Vagina (tissue), 2 donors: ENCODE measurements around the gene DAPK2. TPM values are rescaled to one million over a fixed set of nuclear protein-coding genes. Genes with fewer than 3 reads are reported as not detected.

Experiments used
- DNase-seq, 2 donors: peaks; one replicate each; pipeline ENCODE4 v3.0.0-alpha.2; 2017; ENCODE audit errors: extremely low spot score in 2 of 2
- H3K27ac ChIP-seq: fragments of 200-600 bp; sonication (generic); one replicate; pipeline ENCODE4 v1.5.1; 2019
- H3K27me3 ChIP-seq: fragments of 200-600 bp; sonication (generic); one replicate; pipeline ENCODE4 v1.5.1; 2019
- H3K36me3 ChIP-seq, 2 donors: fragments of 200-600 bp; sonication (generic); one replicate each; pipeline ENCODE4 v1.5.1; 2017 to 2019
- H3K4me1 ChIP-seq: fragments of 200-600 bp; sonication (generic); one replicate; pipeline ENCODE4 v1.5.1; 2019
- H3K4me3 ChIP-seq, 2 donors: fragments of 200-600 bp; sonication (generic); 1 replicate in 1 of 2; 2 replicates in 1 of 2; pipeline ENCODE4 v1.5.1; 2016 to 2019
- H3K9me3 ChIP-seq: fragments of 200-600 bp; sonication (generic); one replicate; pipeline ENCODE4 v1.5.1; 2019
- CTCF ChIP-seq, 3 experiments: fragments of 450-650 bp in 2 of 3; fragments of 200-600 bp in 1 of 3; sonication (generic) in 1 of 3; IDR thresholded peaks; one replicate each; pipeline ENCODE4 v1.5.1; 2017 to 2019; ENCODE audit warnings: antibody characterized with exemption in 3 of 3, mild to moderate bottlenecking in 2 of 3, moderate library complexity in 2 of 3
- POLR2A ChIP-seq, 2 donors: fragments of 450-650 bp; IDR thresholded peaks; one replicate each; pipeline ENCODE4 v1.6.1; 2017; ENCODE audit warnings: antibody characterized with exemption in 2 of 2, mild to moderate bottlenecking in 2 of 2, moderate library complexity in 2 of 2
- POLR2AphosphoS5 ChIP-seq, 2 donors: sonication (generic); formaldehyde crosslinking; IDR thresholded peaks; one replicate each; pipeline ENCODE4 v1.9.0; 2017; ENCODE audit warnings: antibody characterized with exemption in 2 of 2, mild to moderate bottlenecking in 2 of 2, low read depth in 1 of 2; ENCODE audit not compliant: insufficient read depth in 1 of 2
- intact Hi-C: fragments of 100-400 bp; cut with DNase I; formaldehyde crosslinking; loops from one replicate; pipeline ENCODE4 v1.15.1; 2023
- total RNA-seq: library from RNA; depleted of rRNA; stranded (reverse); fragments of >200 nt; gene quantifications from one replicate; pipeline ENCODE4 v1.2.3, GENCODE V29; 2016

DAPK2 gene
- total RNA-seq, 1 donor from 2014 or later, result 50.3 TPM

- Histone ChIP-seq H3K4me3 (no peak overlapping the region), H3K27ac (peak overlapping the region; percentile 27), H3K36me3 (no peaks in the 10 kb centered on the region), H3K4me1 (peaks cover 45% of the 10 kb centered on the region), H3K9me3 (no peaks in the 10 kb centered on the region), H3K27me3 (no peaks in the 10 kb centered on the region)
- no peak for DNase-seq
- no peak for TF ChIP-seq POLR2A (IDR thresholded peaks at IDR 0.05)
- TF ChIP-seq POLR2AphosphoS5 (IDR thresholded peaks at IDR 0.05; ENCODE audit: insufficient read depth in 1 of 2, low read depth in 1 of 2), result no peak
- no peak for TF ChIP-seq CTCF (IDR thresholded peaks at IDR 0.05)
- intact Hi-C loops, result no loop called here
These were observed 47.8 kb downstream of the DAPK2 start for GRCh38 chr15:63998489-63998888.

DNA sequence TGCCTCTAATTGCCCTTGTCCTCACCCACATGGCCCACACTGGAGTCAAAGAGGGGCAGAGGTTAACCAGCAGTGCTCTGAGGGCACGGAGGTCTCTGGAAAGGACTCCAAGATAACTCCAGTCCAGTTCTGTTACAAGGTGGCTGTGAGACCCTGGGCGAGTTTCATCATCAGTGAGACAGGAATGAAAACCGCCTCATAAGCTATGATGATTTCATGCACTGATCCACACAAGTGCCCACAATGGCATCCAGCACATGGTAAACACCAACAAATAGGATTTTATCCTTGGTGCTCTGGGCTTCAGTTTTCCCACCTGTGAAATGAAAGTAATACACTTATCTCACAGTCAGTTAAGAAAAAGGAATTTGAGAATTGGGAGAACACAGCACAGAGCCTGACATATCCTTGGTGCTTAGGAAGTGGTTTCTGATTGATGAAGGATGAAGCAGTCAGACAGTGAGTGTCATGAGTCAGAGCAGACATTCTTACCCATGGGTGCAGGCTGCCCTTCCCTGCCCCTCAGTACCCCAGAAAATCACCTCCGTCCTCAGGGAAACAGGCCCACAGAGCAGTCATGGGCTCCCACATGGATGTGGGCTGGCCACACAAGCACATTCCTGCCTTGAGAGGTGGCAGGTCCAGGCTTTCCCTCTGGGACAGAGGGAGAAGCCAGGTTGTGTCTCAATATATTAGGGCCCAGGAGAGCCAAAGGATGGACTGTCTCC, 48.4 kb downstream of the DAPK2 start:
- intact Hi-C loops, result no loop called here
- Histone ChIP-seq H3K27me3 (no peaks in the 10 kb centered on the region), H3K27ac (peak overlapping the region; percentile 27), H3K4me1 (peaks cover 44% of the 10 kb centered on the region), H3K4me3 (no peak overlapping the region), H3K36me3 (no peaks in the 10 kb centered on the region), H3K9me3 (no peaks in the 10 kb centered on the region)
- DNase-seq, result no peak
- no peak for TF ChIP-seq CTCF (IDR thresholded peaks at IDR 0.05)
- no peak for TF ChIP-seq POLR2A (IDR thresholded peaks at IDR 0.05)
- no peak for TF ChIP-seq POLR2AphosphoS5 (IDR thresholded peaks at IDR 0.05; ENCODE audit: insufficient read depth in 1 of 2, low read depth in 1 of 2)

DNA sequence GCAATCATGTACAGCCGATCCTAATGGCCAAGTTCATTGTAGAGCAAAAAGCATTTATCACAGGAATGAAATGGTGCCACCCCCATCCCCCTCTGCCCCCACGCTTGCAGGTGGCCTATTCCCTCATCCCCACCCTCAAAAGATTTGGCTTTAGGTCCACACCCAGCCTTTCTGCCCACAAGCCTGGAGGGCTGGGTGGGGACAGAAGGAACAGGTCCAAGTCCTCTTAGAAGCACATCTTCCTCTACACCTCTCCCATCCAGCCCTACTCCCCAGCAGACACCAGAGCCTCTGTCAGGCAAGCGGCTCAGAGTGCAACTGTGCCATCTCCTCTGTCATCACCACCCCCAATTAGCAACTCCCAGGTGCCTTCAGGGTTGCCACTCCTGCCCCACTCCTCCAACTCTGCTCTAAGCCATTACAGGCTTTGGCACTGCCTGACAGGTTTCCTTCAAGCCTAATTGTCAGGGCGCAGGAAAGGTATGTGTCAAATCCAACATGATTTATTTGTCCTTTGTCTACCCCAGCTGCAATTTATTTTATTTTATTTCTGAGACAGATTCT, 49.4 kb downstream of the DAPK2 start:
- no peak for TF ChIP-seq CTCF (IDR thresholded peaks at IDR 0.05)
- no peak for TF ChIP-seq POLR2A (IDR thresholded peaks at IDR 0.05)
- no peak for TF ChIP-seq POLR2AphosphoS5 (IDR thresholded peaks at IDR 0.05; ENCODE audit: insufficient read depth in 1 of 2, low read depth in 1 of 2)
- Histone ChIP-seq H3K9me3 (no peaks in the 10 kb centered on the region), H3K4me1 (peaks cover 54% of the 10 kb centered on the region), H3K36me3 (no peaks in the 10 kb centered on the region), H3K27ac (no peak overlapping the region), H3K27me3 (no peaks in the 10 kb centered on the region), H3K4me3 (no peak overlapping the region)
- intact Hi-C loops, result no loop called here
- DNase-seq, result no peak

DNA sequence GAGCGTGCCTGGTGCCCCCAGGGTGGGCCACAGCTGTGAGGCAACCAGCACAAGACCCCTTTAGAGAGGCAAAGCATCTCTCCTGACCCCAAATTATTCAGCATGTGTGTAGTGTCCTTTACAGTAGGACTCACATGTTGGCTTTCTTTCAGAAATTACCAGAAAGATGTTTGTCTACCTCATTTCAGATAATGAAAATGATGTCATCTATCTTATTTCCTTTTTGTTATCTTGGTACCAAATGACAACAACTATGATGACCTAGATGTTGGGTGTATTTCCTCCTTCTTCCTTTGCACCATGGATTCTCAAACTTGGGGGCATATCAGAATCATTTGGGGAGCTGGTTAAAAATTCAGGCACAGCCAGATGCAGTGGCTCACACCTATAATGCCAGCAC, 50.5 kb downstream of the DAPK2 start:
- no peak for DNase-seq
- no peak overlapping the region for H3K27ac ChIP-seq
- no peak overlapping the region for H3K4me3 ChIP-seq
- intact Hi-C loops, result no loop called here
- no peaks in the 10 kb centered on the region for H3K27me3 ChIP-seq
- H3K9me3 ChIP-seq, result no peaks in the 10 kb centered on the region
- no peaks in the 10 kb centered on the region for H3K36me3 ChIP-seq
- no peak for TF ChIP-seq POLR2AphosphoS5 (IDR thresholded peaks at IDR 0.05; ENCODE audit: insufficient read depth in 1 of 2, low read depth in 1 of 2)
- TF ChIP-seq CTCF (IDR thresholded peaks at IDR 0.05), result no peak
- TF ChIP-seq POLR2A (IDR thresholded peaks at IDR 0.05), result no peak
- peaks cover 58% of the 10 kb centered on the region for H3K4me1 ChIP-seq

DNA sequence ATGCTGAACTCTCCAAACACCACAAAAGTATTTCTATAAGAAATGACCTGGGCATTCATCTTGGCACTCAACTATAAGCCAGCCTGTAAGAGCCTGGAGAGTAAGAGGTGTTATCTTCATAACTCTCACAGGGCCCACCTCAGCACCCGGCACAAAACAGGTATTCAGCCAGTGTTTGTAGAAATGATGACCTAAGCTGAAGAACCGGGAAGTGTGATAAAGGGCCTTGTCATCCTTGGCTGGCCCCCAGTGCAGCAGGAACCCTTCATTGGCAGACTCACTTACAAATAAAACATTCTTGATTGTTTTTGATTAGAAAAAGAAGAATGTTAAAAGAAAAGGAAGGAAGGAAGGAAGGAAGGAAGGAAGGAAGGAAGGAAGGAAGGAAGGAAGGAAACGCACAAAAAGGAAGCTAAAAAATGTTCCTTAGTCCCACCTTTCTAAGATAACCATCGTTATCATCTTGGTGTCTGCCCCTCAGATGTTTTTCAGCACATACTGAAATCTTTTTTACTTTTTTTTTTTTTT, 52.1 kb downstream of the DAPK2 start:
- intact Hi-C loops, result no loop called here
- DNase-seq, result no peak
- Histone ChIP-seq H3K36me3 (no peaks in the 10 kb centered on the region), H3K4me1 (peaks cover 47% of the 10 kb centered on the region), H3K27ac (no peak overlapping the region), H3K27me3 (no peaks in the 10 kb centered on the region), H3K4me3 (no peak overlapping the region), H3K9me3 (no peaks in the 10 kb centered on the region)
- TF ChIP-seq POLR2AphosphoS5 (IDR thresholded peaks at IDR 0.05; ENCODE audit: insufficient read depth in 1 of 2, low read depth in 1 of 2) (no peak), CTCF (IDR thresholded peaks at IDR 0.05) (no peak), POLR2A (IDR thresholded peaks at IDR 0.05) (no peak)
